SHP77 treated with DMSO at 0.1 percent for 48 hours (cell line): Measurements from ENCODE around the gene CSHL1.
"Not testable (repeated sequence)": the region's sequence is repeated elsewhere in the genome, so short reads cannot be mapped to it uniquely, and the experiment has no call there.

ENCODE experiments used
- DNase-seq: peaks from one replicate; lab custom pipeline; 2025; lab: John Stamatoyannopoulos, UW

The CSHL1 gene

GRCh38 chr17:63940584-63940983, 29.5 kb upstream of the CSHL1 start:
- no peak for DNase-seq

- DNase-seq: no peak
These were observed 28.8 kb upstream of the CSHL1 start for GRCh38 chr17:63939884-63940283.

GRCh38 chr17:63939401-63939800, 28.3 kb upstream of the CSHL1 start:
- DNase-seq: no peak

GRCh38 chr17:63937920-63938319, 26.9 kb upstream of the CSHL1 start:
- DNase-seq: no peak

GRCh38 chr17:63937319-63937718, 26.3 kb upstream of the CSHL1 start:
- no peak for DNase-seq

GRCh38 chr17:63934183-63935112, 23.4 kb upstream of the CSHL1 start:
- no peak for DNase-seq

- DNase-seq: no peak
These were observed 22.5 kb upstream of the CSHL1 start for GRCh38 chr17:63933598-63933997.

- no peak for DNase-seq
These were observed 21.7 kb upstream of the CSHL1 start for GRCh38 chr17:63932721-63933120.

GRCh38 chr17:63931981-63932561, 21.0 kb upstream of the CSHL1 start, which contains the start of gene CD79B:
Gene CD79B, minus strand, starts transcription at chr17:63932331. Its CDS starts 70 bp downstream, at chr17:63932261.
- no peak for DNase-seq

GRCh38 chr17:63930951-63931575, 20.0 kb upstream of the CSHL1 start:
- DNase-seq: no peak

- DNase-seq: no peak
These were observed 19.1 kb upstream of the CSHL1 start for GRCh38 chr17:63929860-63930766.

- no peak for DNase-seq
These were observed 18.1 kb upstream of the CSHL1 start for GRCh38 chr17:63928966-63929695.

- DNase-seq: no peak
These were observed 17.2 kb upstream of the CSHL1 start for GRCh38 chr17:63928172-63928666.

- DNase-seq: no peak
These were observed 16.6 kb upstream of the CSHL1 start for GRCh38 chr17:63927464-63928171.

- DNase-seq: no peak
These were observed 15.1 kb upstream of the CSHL1 start for GRCh38 chr17:63926164-63926563.

GRCh38 chr17:63925615-63926014, 14.6 kb upstream of the CSHL1 start:
- DNase-seq: no peak

- not testable (repeated sequence) for DNase-seq
These were observed 11.3 kb upstream of the CSHL1 start for GRCh38 chr17:63922402-63922801.

- not testable (repeated sequence) for DNase-seq
These were observed 9.7 kb upstream of the CSHL1 start for GRCh38 chr17:63920779-63921178.

GRCh38 chr17:63920050-63920449, 9.0 kb upstream of the CSHL1 start:
- DNase-seq: not testable (repeated sequence)

- DNase-seq: no peak
These were observed 8.3 kb upstream of the CSHL1 start for GRCh38 chr17:63919311-63919723.
